IMR-90 (cell line): ENCODE data around the gene NAPSA. TPM values are rescaled to one million over a fixed set of nuclear protein-coding genes. Genes with fewer than 3 reads are reported as not detected.

Experiments
- ATAC-seq: fragments of 200-7000 bp; cut with Tn5 transposase; 2 replicates; pipeline ENCODE4 v1.9.1; 2020; ENCODE audit warnings: low read depth, mild to moderate bottlenecking, moderate library complexity
- BruUV-seq: library from RNA; stranded (reverse); fragments of 400-500 nt; replicated peaks from 2 replicates; lab custom pipeline; 2021; lab: Mats Ljungman, UMichigan
- CTCF ChIA-PET: fragments of 300-600 bp; formaldehyde crosslinking; extraction: SDS; loops from one replicate; lab custom pipeline; 2021; ENCODE audit warnings: antibody characterized with exemption; lab: Yijun Ruan, JAX
- POLR2A ChIA-PET: fragments of 300-600 bp; sonication (Branson Sonifier 250); formaldehyde crosslinking; loops from one replicate; lab custom pipeline; 2022; ENCODE audit warnings: antibody characterized with exemption; ENCODE audit not compliant: unreplicated experiment; lab: Charles Lee
- DNase-seq: peaks from one replicate; pipeline ENCODE4 v3.0.0; 2013
- H2AFZ ChIP-seq: replicated peaks from 2 replicates; pipeline ENCODE3; 2013; ENCODE audit warnings: low read length, mild to moderate bottlenecking; ENCODE audit not compliant: poor library complexity
- H2AK5ac ChIP-seq: 2 replicates; pipeline ENCODE4 v1.6.1; 2013; ENCODE audit warnings: low read depth, low read length, inconsistent platforms
- H2AK9ac ChIP-seq: replicated peaks from 2 replicates; pipeline ENCODE3; 2013; ENCODE audit warnings: mild to moderate bottlenecking, low read depth, low read length, moderate library complexity; ENCODE audit not compliant: poor library complexity
- H2BK120ac ChIP-seq: 2 replicates; pipeline ENCODE4 v1.6.1; 2013; ENCODE audit warnings: low read depth, low read length, inconsistent platforms
- H2BK15ac ChIP-seq: 3 replicates; pipeline ENCODE4 v1.6.1; 2013; ENCODE audit warnings: low read depth, low read length, inconsistent platforms
- H2BK20ac ChIP-seq: 2 replicates; pipeline ENCODE4 v1.6.1; 2013; ENCODE audit warnings: low read depth, mild to moderate bottlenecking, inconsistent platforms, low read length, moderate library complexity
- H2BK5ac ChIP-seq: 2 replicates; pipeline ENCODE4 v1.6.1; 2013; ENCODE audit warnings: mild to moderate bottlenecking, low read depth, low read length, inconsistent platforms; ENCODE audit not compliant: poor library complexity, severe bottlenecking
- H3K14ac ChIP-seq: replicated peaks from 2 replicates; pipeline ENCODE4 v1.6.1; 2013; ENCODE audit warnings: low read depth, low read length, inconsistent platforms
- H3K18ac ChIP-seq: 2 replicates; pipeline ENCODE4 v1.6.1; 2013; ENCODE audit warnings: low read depth, low read length, control low read depth
- H3K23ac ChIP-seq: 2 replicates; pipeline ENCODE4 v1.6.1; 2013; ENCODE audit warnings: low read depth, low read length, inconsistent platforms
- H3K27ac ChIP-seq: 2 replicates; pipeline ENCODE4 v1.5.1; 2013; ENCODE audit warnings: mild to moderate bottlenecking, control low read depth, low read length; ENCODE audit not compliant: insufficient read depth
- H3K27me3 ChIP-seq: 2 replicates; pipeline ENCODE4 v1.6.1; 2013; ENCODE audit warnings: low read length; ENCODE audit not compliant: control insufficient read depth, insufficient read depth
- H3K36me3 ChIP-seq: 2 replicates; pipeline ENCODE4 v1.6.1; 2013; ENCODE audit warnings: low read length, mixed read lengths; ENCODE audit not compliant: control insufficient read depth, insufficient read depth
- H3K4ac ChIP-seq: 2 replicates; pipeline ENCODE4 v1.6.1; 2013; ENCODE audit warnings: low read depth, low read length, inconsistent platforms
- H3K4me1 ChIP-seq: 2 replicates; pipeline ENCODE4 v1.6.1; 2013; ENCODE audit warnings: low read length, mixed read lengths; ENCODE audit not compliant: control insufficient read depth, insufficient read depth
- H3K4me2 ChIP-seq: 2 replicates; pipeline ENCODE4 v1.6.1; 2013; ENCODE audit warnings: low read depth, mild to moderate bottlenecking, control low read depth, low read length, moderate library complexity
- H3K4me3 ChIP-seq: 2 replicates; pipeline ENCODE4 v1.5.1; 2013; ENCODE audit warnings: low read depth, mild to moderate bottlenecking, control low read depth, low read length, moderate library complexity; ENCODE audit not compliant: insufficient read depth
- H3K56ac ChIP-seq: 2 replicates; pipeline ENCODE4 v1.6.1; 2013; ENCODE audit warnings: low read length, inconsistent platforms; ENCODE audit not compliant: insufficient read depth; ENCODE audit errors: extremely low read depth
- H3K79me1 ChIP-seq, 2 experiments: 2 replicates each; pipeline ENCODE4 v1.6.1; 2013; ENCODE audit warnings: low read length in 2 of 2, inconsistent platforms in 1 of 2, low read depth in 1 of 2
- H3K9ac ChIP-seq: 2 replicates; pipeline ENCODE4 v1.6.1; 2013; ENCODE audit warnings: low read depth, low read length, control low read depth
- H3K9me1 ChIP-seq: 2 replicates; pipeline ENCODE4 v1.6.1; 2013; ENCODE audit warnings: low read length, inconsistent platforms; ENCODE audit not compliant: insufficient read depth
- H3K9me3 ChIP-seq: 2 replicates; pipeline ENCODE4 v1.6.1; 2013; ENCODE audit warnings: low read length; ENCODE audit not compliant: control insufficient read depth, insufficient read depth
- H4K20me1 ChIP-seq: 2 replicates; pipeline ENCODE4 v1.6.1; 2013; ENCODE audit warnings: low read length, inconsistent platforms; ENCODE audit not compliant: insufficient read depth
- H4K5ac ChIP-seq: 2 replicates; pipeline ENCODE4 v1.6.1; 2013; ENCODE audit warnings: mild to moderate bottlenecking, low read depth, low read length, control low read depth
- H4K8ac ChIP-seq, 2 experiments: 2 replicates each; pipeline ENCODE4 v1.6.1; 2013; ENCODE audit warnings: low read depth in 2 of 2, low read length in 2 of 2, control low read depth in 1 of 2, inconsistent platforms in 1 of 2
- H4K91ac ChIP-seq: 2 replicates; pipeline ENCODE4 v1.6.1; 2013; ENCODE audit warnings: low read depth, low read length, inconsistent platforms; ENCODE audit not compliant: insufficient read depth
- CTCF ChIP-seq: conservative IDR thresholded peaks from 2 replicates; pipeline ENCODE4 v1.5.1; 2012; ENCODE audit warnings: mild to moderate bottlenecking, low read depth, low read length, improper control_type of control experiment
- MAZ ChIP-seq: IDR thresholded peaks from 2 replicates; pipeline ENCODE4 v1.6.1; 2012; ENCODE audit warnings: low read depth, mild to moderate bottlenecking, low read length, improper control_type of control experiment, moderate library complexity, borderline replicate concordance
- RCOR1 ChIP-seq: IDR thresholded peaks from 2 replicates; pipeline ENCODE4 v1.6.1; 2012; ENCODE audit warnings: mild to moderate bottlenecking, low read length, improper control_type of control experiment; ENCODE audit not compliant: insufficient replicate concordance
- WGBS, 2 experiments: methylation state at CpG; one replicate each; pipeline versions ENCODE4 v1.1.5 to v1.1.7; 2013; ENCODE audit warnings: missing lambda C conversion rate in 2 of 2; ENCODE audit not compliant: insufficient read length in 1 of 2; ENCODE audit errors: extremely low coverage in 2 of 2; 5-methylcytosine and 5-hydroxymethylcytosine counted together
- dilution Hi-C: fragments of 300-500 bp; cut with HindIII; formaldehyde crosslinking; loops from one replicate; pipeline ENCODE4 v1.14.3; 2018; ENCODE audit warnings: low sequenced_read_pairs; ENCODE audit not compliant: unreplicated experiment
- in situ Hi-C: fragments of 300-500 bp; cut with MboI; formaldehyde crosslinking; loops from 3 replicates; pipeline ENCODE4 v1.14.3; 2019; ENCODE audit warnings: low sequenced_read_pairs, inconsistent platforms, mixed read lengths
- intact Hi-C: fragments of 100-400 bp; cut with micrococcal nuclease; formaldehyde crosslinking; loops from 2 replicates; pipeline ENCODE4 v1.10.0; 2022
- polyA plus RNA-seq, 3 experiments: library from polyadenylated mRNA; depleted of rRNA; stranded (reverse); fragments of >200 nt; gene quantifications; 2 replicates each; pipeline ENCODE4 v1.2.3, GENCODE V29; 2012; ENCODE audit warnings: low replicate concordance in 1 of 3
- total RNA-seq: library from RNA; depleted of rRNA; stranded (reverse); fragments of >200 nt; gene quantifications from 2 replicates; pipeline ENCODE4 v1.2.3, GENCODE V29; 2012

The NAPSA gene
- total and polyA plus RNA-seq, 2 of the 4 experiments (the other 2 are of a cell fraction), result 0.39 TPM; not detected in 1

GRCh38 chr19:50331994-50332243 lies 33.5 kb downstream of the NAPSA start:
- no peak overlapping the region for H3K4ac ChIP-seq
- H3K4me3 ChIP-seq, result no peak overlapping the region
- no peak overlapping the region for H2AFZ ChIP-seq
- no peak overlapping the region for H2BK120ac ChIP-seq
- ChIA-PET CTCF (no interaction called here), POLR2A (no interaction called here)
- in situ Hi-C loops, result no loop called here
- DNase-seq (no peak), ATAC-seq (no peak)
- dilution Hi-C loops, result no loop called here
- H3K79me1 ChIP-seq, result no peaks in the 10 kb centered on the region
- H2AK9ac ChIP-seq, result no peak overlapping the region
- no peak overlapping the region for H2BK5ac ChIP-seq
- no TSS peak for BruUV-seq
- no peaks in the 10 kb centered on the region; the same call in 1 of the 2 replicates for H3K9me1 ChIP-seq
- H4K91ac ChIP-seq, result no peak overlapping the region
- no peak overlapping the region for H2BK20ac ChIP-seq
- TF ChIP-seq CTCF, result no peak
- no peak for TF ChIP-seq MAZ
- no peak for TF ChIP-seq RCOR1
- H3K23ac ChIP-seq, result no peak overlapping the region
- no peaks in the 10 kb centered on the region for H3K36me3 ChIP-seq
- no peak overlapping the region for H3K4me2 ChIP-seq
- no peak overlapping the region for H2BK15ac ChIP-seq
- H2AK5ac ChIP-seq, result no peak overlapping the region
- H3K27me3 ChIP-seq, result peaks cover 44% of the 10 kb centered on the region
- intact Hi-C loops, result no loop called here
- no peak overlapping the region for H3K27ac ChIP-seq
- WGBS, 2 experiments, result no CpG with 5 or more reads among the region's 2 CpGs
- peaks cover 11% of the 10 kb centered on the region for H3K9me3 ChIP-seq
- H3K18ac ChIP-seq, result no peak overlapping the region
- H4K20me1 ChIP-seq, result no peaks in the 10 kb centered on the region
- no peak overlapping the region for H4K8ac ChIP-seq
- H3K56ac ChIP-seq, result no peak overlapping the region
- no peak overlapping the region for H3K9ac ChIP-seq
- H3K14ac ChIP-seq, result no peak overlapping the region
- H3K4me1 ChIP-seq, result no peaks in the 10 kb centered on the region
- H4K5ac ChIP-seq, result no peak overlapping the region
